ENCODE results near the gene SLC23A1. TPM values are rescaled to one million over a fixed set of nuclear protein-coding genes. Genes with fewer than 3 reads are reported as not detected.

SLC23A1 gene
- total and polyA plus RNA-seq, 2 of the 13 experiments (the other 11 are each of a cell fraction or from before 2014, with no cell fraction given): 6.0 to 6.6 TPM

DNA sequence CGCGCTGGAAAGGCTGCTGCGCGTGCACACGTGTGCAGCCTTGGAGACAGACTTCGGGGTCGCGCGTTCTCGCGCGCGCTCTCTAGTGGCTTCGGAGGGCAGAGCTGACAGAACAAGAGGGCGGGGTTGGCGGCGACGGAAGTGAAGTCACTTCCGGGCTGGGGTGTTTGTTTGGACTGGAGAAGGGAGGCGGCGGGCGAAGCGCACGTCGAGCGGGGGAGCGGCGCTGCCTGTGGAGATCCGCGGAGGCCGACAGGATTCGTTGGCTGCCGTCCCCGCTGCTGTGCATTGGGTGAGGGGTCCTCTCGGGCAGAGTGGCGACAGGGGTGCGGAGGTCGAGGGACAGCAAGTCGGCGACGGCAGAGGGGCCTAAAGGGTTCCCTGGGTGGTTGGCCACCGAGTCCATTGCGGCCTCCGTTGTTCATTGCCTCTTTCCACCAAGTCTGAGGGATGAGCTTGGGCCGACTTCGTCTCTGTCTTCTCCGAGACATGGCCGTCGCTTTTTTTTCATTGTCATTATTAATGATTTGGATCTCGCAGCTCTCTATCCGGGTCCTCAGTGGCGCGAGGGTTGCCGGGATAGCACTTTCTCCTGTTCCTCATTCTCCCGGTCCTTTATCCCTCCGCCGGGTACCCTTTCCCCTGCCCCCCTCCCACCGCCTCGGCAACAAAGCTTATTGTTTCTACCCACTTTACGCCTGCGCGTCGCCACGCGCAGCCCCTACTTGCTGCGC, 41.2 kb downstream of the SLC23A1 start, which contains the start of gene PAIP2 (continued):
- no peak for TF ChIP-seq PTBP1 (IDR thresholded peaks at IDR 0.05; ENCODE audit: low read depth, low read length, poor library complexity, severe bottlenecking)
- TF ChIP-seq MTA3 (CRISPR knock-in tag; IDR thresholded peaks at IDR 0.05): no peak
- peak; percentile 80 for TF ChIP-seq GABPA (IDR thresholded peaks at IDR 0.05; ENCODE audit: low read depth, low read length)
- peak; percentile 97 for TF ChIP-seq GABPA (CRISPR knock-in tag; IDR thresholded peaks at IDR 0.05; ENCODE audit: low read depth)
- no peak; the same call in 1 of the 2 replicates for TF ChIP-seq KLF9 (CRISPR knock-in tag; IDR thresholded peaks at IDR 0.05; ENCODE audit: low read depth)
- no peak for TF ChIP-seq FLYWCH1 (CRISPR knock-in tag; IDR thresholded peaks at IDR 0.05)
- TF ChIP-seq ZNF224 (CRISPR knock-in tag; IDR thresholded peaks at IDR 0.05): no peak
- peak; percentile 82 for TF ChIP-seq THAP11 (CRISPR knock-in tag; IDR thresholded peaks at IDR 0.05)
- no peak for TF ChIP-seq HNF1A (IDR thresholded peaks at IDR 0.05; ENCODE audit: low read depth)
- TF ChIP-seq HNF1A (CRISPR knock-in tag; IDR thresholded peaks at IDR 0.05; ENCODE audit: borderline replicate concordance): 0 out of 2 replicates have a peak, but pooled peaks have one; percentile 61
- TF ChIP-seq ZNF430 (CRISPR knock-in tag; IDR thresholded peaks at IDR 0.05): peak; percentile 93
- TF ChIP-seq NFIC (IDR thresholded peaks at IDR 0.05; ENCODE audit: low read length): no peak
- no peak for TF ChIP-seq ZFP36L1 (CRISPR knock-in tag; IDR thresholded peaks at IDR 0.05)
- TF ChIP-seq, protein P1, sequence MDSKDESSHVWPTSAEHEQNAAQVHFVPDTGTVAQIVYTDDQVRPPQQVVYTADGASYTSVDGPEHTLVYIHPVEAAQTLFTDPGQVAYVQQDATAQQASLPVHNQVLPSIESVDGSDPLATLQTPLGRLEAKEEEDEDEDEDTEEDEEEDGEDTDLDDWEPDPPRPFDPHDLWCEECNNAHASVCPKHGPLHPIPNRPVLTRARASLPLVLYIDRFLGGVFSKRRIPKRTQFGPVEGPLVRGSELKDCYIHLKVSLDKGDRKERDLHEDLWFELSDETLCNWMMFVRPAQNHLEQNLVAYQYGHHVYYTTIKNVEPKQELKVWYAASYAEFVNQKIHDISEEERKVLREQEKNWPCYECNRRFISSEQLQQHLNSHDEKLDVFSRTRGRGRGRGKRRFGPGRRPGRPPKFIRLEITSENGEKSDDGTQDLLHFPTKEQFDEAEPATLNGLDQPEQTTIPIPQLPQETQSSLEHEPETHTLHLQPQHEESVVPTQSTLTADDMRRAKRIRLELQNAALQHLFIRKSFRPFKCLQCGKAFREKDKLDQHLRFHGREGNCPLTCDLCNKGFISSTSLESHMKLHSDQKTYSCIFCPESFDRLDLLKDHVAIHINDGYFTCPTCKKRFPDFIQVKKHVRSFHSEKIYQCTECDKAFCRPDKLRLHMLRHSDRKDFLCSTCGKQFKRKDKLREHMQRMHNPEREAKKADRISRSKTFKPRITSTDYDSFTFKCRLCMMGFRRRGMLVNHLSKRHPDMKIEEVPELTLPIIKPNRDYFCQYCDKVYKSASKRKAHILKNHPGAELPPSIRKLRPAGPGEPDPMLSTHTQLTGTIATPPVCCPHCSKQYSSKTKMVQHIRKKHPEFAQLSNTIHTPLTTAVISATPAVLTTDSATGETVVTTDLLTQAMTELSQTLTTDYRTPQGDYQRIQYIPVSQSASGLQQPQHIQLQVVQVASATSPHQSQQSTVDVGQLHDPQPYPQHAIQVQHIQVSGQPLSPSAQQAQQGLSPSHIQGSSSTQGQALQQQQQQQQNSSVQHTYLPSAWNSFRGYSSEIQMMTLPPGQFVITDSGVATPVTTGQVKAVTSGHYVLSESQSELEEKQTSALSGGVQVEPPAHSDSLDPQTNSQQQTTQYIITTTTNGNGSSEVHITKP (CRISPR knock-in tag; IDR thresholded peaks at IDR 0.05; ENCODE audit: low read depth): 0 out of 2 replicates have a peak, but pooled peaks have one; percentile 61
- TF ChIP-seq NFIB (CRISPR knock-in tag; IDR thresholded peaks at IDR 0.05; ENCODE audit: borderline replicate concordance): no peak
- TF ChIP-seq, protein P2, sequence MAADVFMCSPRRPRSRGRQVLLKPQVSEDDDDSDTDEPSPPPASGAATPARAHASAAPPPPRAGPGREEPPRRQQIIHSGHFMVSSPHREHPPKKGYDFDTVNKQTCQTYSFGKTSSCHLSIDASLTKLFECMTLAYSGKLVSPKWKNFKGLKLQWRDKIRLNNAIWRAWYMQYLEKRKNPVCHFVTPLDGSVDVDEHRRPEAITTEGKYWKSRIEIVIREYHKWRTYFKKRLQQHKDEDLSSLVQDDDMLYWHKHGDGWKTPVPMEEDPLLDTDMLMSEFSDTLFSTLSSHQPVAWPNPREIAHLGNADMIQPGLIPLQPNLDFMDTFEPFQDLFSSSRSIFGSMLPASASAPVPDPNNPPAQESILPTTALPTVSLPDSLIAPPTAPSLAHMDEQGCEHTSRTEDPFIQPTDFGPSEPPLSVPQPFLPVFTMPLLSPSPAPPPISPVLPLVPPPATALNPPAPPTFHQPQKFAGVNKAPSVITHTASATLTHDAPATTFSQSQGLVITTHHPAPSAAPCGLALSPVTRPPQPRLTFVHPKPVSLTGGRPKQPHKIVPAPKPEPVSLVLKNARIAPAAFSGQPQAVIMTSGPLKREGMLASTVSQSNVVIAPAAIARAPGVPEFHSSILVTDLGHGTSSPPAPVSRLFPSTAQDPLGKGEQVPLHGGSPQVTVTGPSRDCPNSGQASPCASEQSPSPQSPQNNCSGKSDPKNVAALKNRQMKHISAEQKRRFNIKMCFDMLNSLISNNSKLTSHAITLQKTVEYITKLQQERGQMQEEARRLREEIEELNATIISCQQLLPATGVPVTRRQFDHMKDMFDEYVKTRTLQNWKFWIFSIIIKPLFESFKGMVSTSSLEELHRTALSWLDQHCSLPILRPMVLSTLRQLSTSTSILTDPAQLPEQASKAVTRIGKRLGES (CRISPR knock-in tag; IDR thresholded peaks at IDR 0.05; ENCODE audit: borderline replicate concordance): no peak
- no peak for TF ChIP-seq SETDB1 (CRISPR knock-in tag; IDR thresholded peaks at IDR 0.05; ENCODE audit: borderline replicate concordance)
- TF ChIP-seq ONECUT2 (CRISPR knock-in tag; IDR thresholded peaks at IDR 0.05): no peak
- TF ChIP-seq ARNT2 (CRISPR knock-in tag; IDR thresholded peaks at IDR 0.05; ENCODE audit: low read depth): no peak
- TF ChIP-seq ZNF234 (CRISPR knock-in tag; conservative IDR thresholded peaks at IDR 0.05): 0 out of 2 replicates have a peak, but pooled peaks have one; percentile 30

Data from HepG2 (cell line).